Measurements from ENCODE around the gene CCDC154. TPM values are rescaled to one million over a fixed set of nuclear protein-coding genes. Genes with fewer than 3 reads are reported as not detected.
A peak's percentile ranks its signal among the peaks of the same experiment; 100 is the strongest.

Gene CCDC154
- polyA plus RNA-seq, 3 donors from 2014 or later = not detected

DNA sequence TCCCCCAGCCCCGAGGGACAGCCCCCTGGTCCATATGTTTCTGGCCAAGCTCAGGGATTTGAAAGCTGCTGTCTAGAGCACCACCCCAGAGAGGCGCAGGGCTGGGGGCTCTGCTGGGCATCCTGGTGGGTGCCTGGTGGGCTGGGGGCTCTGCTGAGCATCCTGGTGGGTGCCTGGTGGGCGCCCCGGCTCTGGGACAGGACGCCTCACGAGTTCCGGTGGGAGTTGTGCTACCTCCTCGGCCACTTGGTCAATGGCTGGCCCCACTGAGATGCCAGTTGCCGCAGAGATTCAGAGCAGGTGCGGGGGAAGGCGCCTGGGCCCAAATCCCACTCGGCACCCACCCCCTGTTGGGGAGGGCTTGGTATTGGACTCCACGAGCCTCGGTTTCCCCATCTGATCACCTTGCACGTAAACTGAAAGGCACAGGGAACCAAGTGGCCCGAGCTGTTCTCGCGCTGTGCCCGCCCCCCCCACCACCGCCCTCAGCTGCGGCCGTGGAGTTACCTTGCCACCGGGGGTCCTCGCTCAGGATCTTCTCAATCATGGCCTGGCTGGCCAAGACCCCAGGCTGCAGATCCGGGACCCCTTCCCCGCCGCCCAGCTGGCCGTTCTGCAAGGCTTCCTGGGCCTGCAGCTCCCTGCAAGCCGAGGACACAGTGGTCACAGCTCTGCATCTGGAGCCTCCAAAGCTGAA, 43.1 kb downstream of the CCDC154 start:
- Mint-ChIP-seq H3K36me3 (peaks cover 0 to 13% (median 9%) of the 10 kb centered on the region in 3 donors), H3K4me3 (no peak overlapping the region), H3K9me3 (no peaks in the 10 kb centered on the region), H3K4me1 (peaks cover 4 to 6% of the 10 kb centered on the region in 2 donors), H3K27me3 (ENCODE audit: low read depth in 3 of 3) (peaks cover 6 to 14% (median 7%) of the 10 kb centered on the region in 3 donors), H3K27ac (no peak overlapping the region)
- no peak for DNase-seq

DNA sequence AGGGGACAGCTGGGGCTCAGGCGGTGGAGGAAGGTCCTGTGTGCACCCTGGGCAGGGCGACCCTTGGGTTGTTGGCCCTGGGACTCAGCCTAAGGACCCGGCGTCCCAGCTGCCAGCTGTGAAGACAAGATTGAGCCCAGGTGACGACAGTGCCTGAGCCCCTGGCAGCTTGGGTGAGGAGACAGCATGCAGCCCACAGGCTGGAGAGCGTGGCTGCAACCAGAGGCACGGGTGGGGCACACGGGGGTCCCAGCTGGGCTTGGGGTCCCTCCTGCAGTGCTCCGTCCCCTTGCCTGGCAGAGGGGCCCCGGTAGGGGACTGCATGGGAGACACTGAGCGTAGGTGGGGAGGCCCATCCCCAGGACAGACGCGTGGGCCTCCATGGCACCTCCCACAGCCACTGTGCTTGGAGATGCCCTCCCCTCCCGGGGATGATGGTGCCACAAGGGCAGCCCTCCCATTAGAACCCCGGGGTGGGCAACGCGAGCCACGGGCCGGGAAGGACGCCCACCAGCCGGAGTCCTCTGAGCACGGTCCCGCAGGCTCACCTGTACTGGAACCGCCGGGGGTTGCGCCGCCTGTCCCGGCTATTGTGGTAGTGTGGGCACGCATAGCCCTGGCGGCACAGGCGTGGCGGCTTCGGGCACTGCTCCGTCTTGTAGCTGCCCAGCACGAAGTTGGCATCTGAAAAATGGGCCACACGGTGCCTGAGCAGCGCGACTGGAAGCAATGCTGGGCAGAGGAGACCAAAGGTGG, 45.4 kb downstream of the CCDC154 start:
- Mint-ChIP-seq H3K4me1 (peaks cover 3 to 6% of the 10 kb centered on the region in 2 donors), H3K27ac (no peak overlapping the region), H3K36me3 (peaks cover 0 to 13% (median 9%) of the 10 kb centered on the region in 3 donors), H3K9me3 (no peaks in the 10 kb centered on the region), H3K4me3 (no peak overlapping the region), H3K27me3 (ENCODE audit: low read depth in 3 of 3) (peaks cover 6 to 14% (median 7%) of the 10 kb centered on the region in 3 donors)
- no peak for DNase-seq

DNA sequence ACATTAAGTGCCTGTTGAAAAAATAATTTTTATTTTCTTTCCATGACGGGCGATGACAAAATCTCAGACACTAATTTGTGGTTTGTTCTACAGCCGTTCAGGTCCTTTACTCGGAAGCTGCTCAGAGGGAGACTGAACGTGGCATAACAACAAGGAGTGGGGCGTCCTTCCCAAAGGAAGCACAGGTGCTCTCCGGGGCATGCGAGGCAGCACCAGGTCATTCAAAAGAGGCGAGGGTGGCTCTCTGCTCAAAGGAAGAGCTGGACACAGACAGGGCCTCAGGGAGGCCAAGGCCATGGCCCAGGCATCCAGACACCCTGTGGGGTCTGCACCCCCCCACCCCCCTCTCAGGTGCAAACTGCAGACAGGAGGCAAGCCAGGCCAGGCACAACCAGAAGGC, 46.0 kb downstream of the CCDC154 start:
- H3K36me3 Mint-ChIP-seq = peaks cover 0 to 13% (median 6%) of the 10 kb centered on the region in 3 donors
- peaks cover 3% of the 10 kb centered on the region in 2 donors for H3K4me1 Mint-ChIP-seq
- no peak for DNase-seq
- H3K9me3 Mint-ChIP-seq = no peaks in the 10 kb centered on the region
- H3K27me3 Mint-ChIP-seq (ENCODE audit: low read depth in 3 of 3) = peaks cover 6 to 13% (median 7%) of the 10 kb centered on the region in 3 donors
- no peak overlapping the region for H3K27ac Mint-ChIP-seq
- no peak overlapping the region for H3K4me3 Mint-ChIP-seq

DNA sequence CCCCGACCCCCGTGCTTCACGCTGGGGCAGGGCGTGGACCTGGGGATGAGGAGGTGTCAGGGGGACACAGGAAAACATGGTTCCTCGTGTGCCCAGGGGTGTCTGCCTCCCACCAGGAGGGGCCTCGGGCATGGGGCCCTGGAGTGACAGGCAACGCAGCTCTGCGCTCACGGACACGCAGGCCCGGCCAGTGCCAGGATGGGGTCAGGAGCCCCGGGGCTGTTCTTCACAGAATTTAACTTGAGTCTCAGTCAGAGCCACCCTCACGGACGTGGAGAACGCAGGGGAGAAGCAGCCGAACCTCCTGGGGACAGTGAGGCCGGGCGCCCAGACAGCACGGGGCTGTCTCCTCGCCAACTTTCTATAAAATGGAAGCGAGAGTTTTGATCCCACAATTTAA, 46.6 kb downstream of the CCDC154 start:
- Mint-ChIP-seq H3K4me3 (no peak overlapping the region), H3K27ac (no peak overlapping the region), H3K9me3 (no peaks in the 10 kb centered on the region), H3K36me3 (peaks cover 0 to 14% (median 5%) of the 10 kb centered on the region in 3 donors), H3K27me3 (ENCODE audit: low read depth in 3 of 3) (peaks cover 6 to 11% (median 7%) of the 10 kb centered on the region in 3 donors), H3K4me1 (peaks cover 0 to 3% of the 10 kb centered on the region in 2 donors)
- DNase-seq = no peak

DNA sequence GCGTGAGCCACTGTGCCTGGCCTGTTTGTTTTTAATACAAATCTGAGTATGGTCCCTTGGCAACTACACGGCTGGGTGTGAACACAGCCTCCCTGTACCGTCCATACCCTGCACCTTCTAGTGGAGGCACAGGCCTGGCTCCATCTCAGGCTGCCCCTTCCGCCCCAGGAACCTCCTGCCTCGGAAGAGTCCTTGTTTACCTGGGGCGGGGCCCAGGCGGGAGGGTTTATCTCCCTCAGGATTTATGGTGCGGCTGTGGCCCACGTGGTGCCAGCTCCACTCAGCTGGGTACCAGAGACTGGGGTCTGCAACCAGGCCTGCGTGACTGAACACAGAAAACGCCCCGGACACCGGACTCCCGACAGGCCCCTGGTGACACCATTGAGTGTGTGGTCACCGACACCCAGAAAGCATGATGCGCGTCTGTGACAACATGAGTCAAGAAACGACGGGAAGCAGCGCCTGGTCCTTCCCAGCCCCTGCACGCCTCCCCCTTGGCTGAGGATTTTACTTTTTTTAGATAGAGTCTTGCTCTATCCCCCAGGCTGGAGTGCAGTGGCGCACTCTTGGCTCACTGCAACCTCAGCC, 48.8 kb downstream of the CCDC154 start:
- Mint-ChIP-seq H3K36me3 (peaks cover 0 to 14% (median 0%) of the 10 kb centered on the region in 3 donors), H3K4me1 (no peaks in the 10 kb centered on the region), H3K9me3 (no peaks in the 10 kb centered on the region), H3K27ac (no peak overlapping the region), H3K4me3 (no peak overlapping the region), H3K27me3 (ENCODE audit: low read depth in 3 of 3) (peaks cover 8 to 10% (median 8%) of the 10 kb centered on the region in 3 donors)
- no peak for DNase-seq

DNA sequence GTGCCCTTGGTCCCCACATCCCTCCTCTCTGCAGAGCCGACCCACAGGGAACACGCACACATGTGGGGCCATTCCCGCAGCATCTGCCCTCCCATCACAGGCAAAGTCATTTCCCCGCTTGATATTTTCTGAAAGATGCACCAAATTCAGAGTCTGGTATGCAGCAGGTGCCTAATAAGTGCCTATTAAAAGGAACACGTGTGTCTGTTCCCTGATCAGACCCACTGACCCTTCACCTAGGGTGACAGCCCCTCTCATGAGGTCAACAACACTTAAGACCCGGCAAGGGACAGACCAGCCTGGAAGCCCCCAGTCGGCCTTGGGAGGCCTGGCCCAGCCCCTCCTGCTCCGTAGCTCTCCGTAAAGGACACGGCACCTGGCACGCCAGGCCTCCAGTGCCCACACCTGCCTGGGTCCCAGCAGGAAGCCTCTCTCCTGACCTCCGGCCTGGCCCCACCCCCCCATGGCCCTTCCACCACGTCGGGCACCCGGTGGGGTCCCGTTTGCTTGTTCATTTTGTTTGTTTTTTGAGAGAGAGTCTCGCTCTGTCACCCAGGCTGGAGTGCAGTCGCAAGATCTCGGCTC, 49.9 kb downstream of the CCDC154 start:
- Mint-ChIP-seq H3K27me3 (ENCODE audit: low read depth in 3 of 3) (peaks cover 4 to 10% (median 8%) of the 10 kb centered on the region in 3 donors), H3K9me3 (no peaks in the 10 kb centered on the region), H3K4me1 (no peaks in the 10 kb centered on the region), H3K36me3 (peaks cover 0 to 19% (median 3%) of the 10 kb centered on the region in 3 donors), H3K27ac (no peak overlapping the region), H3K4me3 (no peak overlapping the region)
- DNase-seq = no peak

DNA sequence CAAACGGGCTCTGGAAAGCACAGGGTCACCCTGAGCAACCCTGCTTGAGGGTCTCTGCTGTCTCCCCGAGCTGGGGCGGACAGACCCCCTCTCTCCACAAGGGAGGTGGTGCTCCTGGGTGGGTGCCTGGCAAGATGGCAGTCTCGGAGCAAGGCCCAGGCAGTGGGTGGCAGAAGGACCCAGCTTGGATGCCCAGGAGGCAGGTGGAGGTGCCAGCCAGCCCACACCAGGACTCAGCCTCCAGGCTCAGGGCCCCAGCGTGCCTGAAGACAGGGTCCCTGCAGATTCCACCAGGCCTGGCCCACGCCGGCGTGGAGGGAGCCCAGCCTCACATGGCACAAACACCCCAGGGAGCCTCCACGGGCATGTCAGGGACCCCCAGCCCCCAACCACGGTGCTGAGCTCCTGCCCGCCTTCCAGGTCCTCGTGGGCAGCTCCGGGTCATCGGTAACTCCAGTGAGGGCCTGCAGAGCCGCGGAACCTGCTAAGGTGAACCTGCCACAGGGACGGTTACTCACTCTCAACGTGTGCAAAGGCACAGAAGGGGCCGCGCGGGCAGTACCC, 50.7 kb downstream of the CCDC154 start:
- peaks cover 3 to 10% (median 6%) of the 10 kb centered on the region in 3 donors for H3K27me3 Mint-ChIP-seq (ENCODE audit: low read depth in 3 of 3)
- H3K4me1 Mint-ChIP-seq = no peaks in the 10 kb centered on the region
- H3K27ac Mint-ChIP-seq = no peak overlapping the region
- H3K9me3 Mint-ChIP-seq = no peaks in the 10 kb centered on the region
- no peak overlapping the region for H3K4me3 Mint-ChIP-seq
- H3K36me3 Mint-ChIP-seq = peaks cover 0 to 19% (median 3%) of the 10 kb centered on the region in 3 donors
- DNase-seq = no peak

DNA sequence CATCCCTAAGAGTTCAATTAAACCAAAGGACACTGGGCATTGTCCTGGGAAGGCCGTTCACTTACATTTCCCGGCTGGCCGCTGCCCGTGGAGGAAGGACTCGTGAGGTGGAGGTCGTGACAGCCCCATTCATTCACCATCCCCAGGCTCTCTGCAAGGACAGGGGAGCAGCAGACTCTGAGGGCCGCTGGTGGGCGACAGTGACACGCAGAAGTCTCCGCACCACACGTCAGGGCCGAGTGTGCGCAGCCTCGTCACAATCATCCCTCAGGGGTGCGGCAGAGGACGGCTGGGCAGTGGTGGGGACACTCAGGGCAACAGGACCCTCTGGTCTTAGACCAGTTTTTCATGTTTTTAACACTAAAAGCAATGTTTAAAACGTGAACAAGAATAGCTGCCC, 51.5 kb downstream of the CCDC154 start:
- Mint-ChIP-seq H3K9me3 (no peaks in the 10 kb centered on the region), H3K4me1 (no peaks in the 10 kb centered on the region), H3K4me3 (no peak overlapping the region), H3K36me3 (peaks cover 0 to 14% (median 3%) of the 10 kb centered on the region in 3 donors), H3K27ac (peak overlapping the region in 2 of 6 donors; percentile 7 to 22), H3K27me3 (ENCODE audit: low read depth in 3 of 3) (peaks cover 0 to 8% (median 3%) of the 10 kb centered on the region in 3 donors)
- no peak for DNase-seq

DNA sequence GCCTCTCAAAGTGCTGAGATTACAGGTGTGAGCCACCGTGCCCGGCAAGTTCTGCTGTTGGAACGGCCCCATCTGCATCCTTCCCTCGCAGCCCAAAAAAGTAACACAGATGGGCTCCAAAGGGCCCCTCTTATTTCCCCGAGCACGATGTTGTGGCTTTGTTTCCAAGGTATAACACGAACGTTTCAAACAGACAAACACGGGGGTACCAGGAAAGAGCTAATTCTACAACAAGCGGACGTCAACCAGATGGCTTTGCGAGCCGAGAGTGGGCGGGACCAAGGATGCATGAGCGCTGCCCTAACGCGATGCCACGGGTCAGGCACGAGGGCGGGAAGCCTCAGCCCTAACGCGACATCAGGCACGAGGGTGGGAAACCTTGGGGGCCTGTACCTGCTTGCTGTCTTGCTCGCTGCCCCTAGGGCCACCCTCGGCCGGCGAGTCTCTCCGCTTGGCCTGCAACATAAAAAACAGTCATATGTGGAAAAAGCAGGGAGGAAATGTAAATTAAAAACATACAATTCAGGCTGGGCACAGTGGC, 54.0 kb downstream of the CCDC154 start:
- Mint-ChIP-seq H3K9me3 (no peaks in the 10 kb centered on the region), H3K4me3 (no peak overlapping the region), H3K27ac (no peak overlapping the region), H3K36me3 (peaks cover 0 to 11% (median 3%) of the 10 kb centered on the region in 3 donors), H3K27me3 (ENCODE audit: low read depth in 3 of 3) (peaks cover 0 to 6% (median 3%) of the 10 kb centered on the region in 3 donors), H3K4me1 (no peaks in the 10 kb centered on the region)
- no peak for DNase-seq

DNA sequence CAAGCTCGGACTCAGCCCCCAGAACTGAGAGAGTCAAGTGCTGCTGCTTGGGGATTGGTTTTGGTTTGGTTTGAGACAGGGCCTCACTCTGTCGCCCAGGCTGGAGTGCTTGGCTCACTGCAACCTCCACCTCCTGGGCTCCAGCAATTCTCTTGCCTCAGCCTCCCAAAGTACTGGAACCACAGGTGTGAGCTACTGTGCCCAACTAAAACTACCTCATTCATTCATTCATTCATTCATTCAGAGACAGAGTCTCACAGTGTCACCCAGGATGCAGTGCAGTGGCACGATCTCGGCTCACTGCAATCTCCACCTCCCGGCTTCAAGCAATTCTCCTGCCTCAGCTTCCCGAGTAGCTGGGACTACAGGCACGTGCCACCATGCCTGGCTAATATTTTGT, 54.6 kb downstream of the CCDC154 start:
- H3K27me3 Mint-ChIP-seq (ENCODE audit: low read depth in 3 of 3) = peaks cover 0 to 6% (median 3%) of the 10 kb centered on the region in 3 donors
- H3K27ac Mint-ChIP-seq = no peak overlapping the region
- no peak for DNase-seq
- no peaks in the 10 kb centered on the region for H3K9me3 Mint-ChIP-seq
- no peaks in the 10 kb centered on the region for H3K4me1 Mint-ChIP-seq
- peaks cover 0 to 11% (median 3%) of the 10 kb centered on the region in 3 donors for H3K36me3 Mint-ChIP-seq
- no peak overlapping the region for H3K4me3 Mint-ChIP-seq

DNA sequence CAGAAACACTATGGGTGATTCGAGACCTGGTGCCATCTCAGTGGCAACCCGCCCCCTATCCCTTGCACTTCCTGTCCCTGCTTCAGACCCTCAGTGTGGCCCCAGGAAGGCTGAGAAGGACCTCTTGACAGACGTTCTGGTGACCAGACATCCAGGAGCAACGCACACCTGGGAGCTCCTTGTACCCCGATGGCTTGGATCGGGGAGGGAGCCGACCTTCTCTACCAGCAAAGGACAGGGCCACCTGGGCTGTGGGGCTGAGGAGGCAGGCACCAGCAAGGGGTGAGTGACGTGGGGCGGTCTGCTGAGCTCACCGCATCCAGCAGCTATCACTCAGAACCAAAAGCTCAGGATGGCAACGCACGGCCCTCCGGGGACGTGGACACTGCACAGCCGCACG, 57.0 kb downstream of the CCDC154 start:
- Mint-ChIP-seq H3K4me3 (no peak overlapping the region), H3K36me3 (peaks cover 0 to 5% (median 3%) of the 10 kb centered on the region in 3 donors), H3K27me3 (ENCODE audit: low read depth in 3 of 3) (peaks cover 0 to 6% (median under 1%) of the 10 kb centered on the region in 3 donors), H3K4me1 (no peaks in the 10 kb centered on the region), H3K27ac (no peak overlapping the region), H3K9me3 (no peaks in the 10 kb centered on the region)
- DNase-seq = no peak

DNA sequence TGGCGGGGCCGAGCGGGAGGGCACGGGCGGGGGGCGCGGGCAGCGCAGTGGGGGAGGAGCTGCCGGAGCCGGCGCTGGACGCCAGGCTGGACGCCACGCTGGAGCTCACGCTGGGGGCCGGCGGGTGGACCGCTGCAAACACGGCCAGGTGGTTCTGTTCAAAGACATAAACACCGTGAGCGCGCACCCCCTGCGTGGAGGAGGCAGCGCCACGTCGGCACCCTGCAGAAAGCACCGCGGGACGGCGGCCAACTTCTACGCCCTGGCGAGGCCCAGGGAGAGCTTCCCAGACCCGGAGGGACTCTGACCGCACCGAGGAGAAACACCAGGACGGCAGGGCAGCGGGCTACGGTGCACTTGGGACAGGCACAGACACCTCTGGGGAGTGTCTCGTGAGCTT, 59.1 kb downstream of the CCDC154 start:
- no peak for DNase-seq
- Mint-ChIP-seq H3K27ac (no peak overlapping the region), H3K27me3 (ENCODE audit: low read depth in 3 of 3) (peaks cover 0 to 4% (median under 1%) of the 10 kb centered on the region in 3 donors), H3K9me3 (no peaks in the 10 kb centered on the region), H3K4me3 (no peak overlapping the region), H3K36me3 (peaks cover 0 to 2% (median 0%) of the 10 kb centered on the region in 3 donors), H3K4me1 (peaks cover 1 to 2% of the 10 kb centered on the region in 2 donors)
